Measurements from ENCODE around the gene ZNF227.
"Not testable (repeated sequence)": the region's sequence is repeated elsewhere in the genome, so short reads cannot be mapped to it uniquely, and the experiment has no call there.

ZNF227 gene

GRCh38 chr19:44212250-44212865, at the start of gene ZNF227:
TSS of gene ZNF227 (plus strand) at chr19:44212532. CDS start at chr19:44217793, 5,261 bp downstream.
- peak; percentile 68 to 77 (median 70) for DNase-seq (ENCODE audit: low read depth in 3 of 3)

DNA sequence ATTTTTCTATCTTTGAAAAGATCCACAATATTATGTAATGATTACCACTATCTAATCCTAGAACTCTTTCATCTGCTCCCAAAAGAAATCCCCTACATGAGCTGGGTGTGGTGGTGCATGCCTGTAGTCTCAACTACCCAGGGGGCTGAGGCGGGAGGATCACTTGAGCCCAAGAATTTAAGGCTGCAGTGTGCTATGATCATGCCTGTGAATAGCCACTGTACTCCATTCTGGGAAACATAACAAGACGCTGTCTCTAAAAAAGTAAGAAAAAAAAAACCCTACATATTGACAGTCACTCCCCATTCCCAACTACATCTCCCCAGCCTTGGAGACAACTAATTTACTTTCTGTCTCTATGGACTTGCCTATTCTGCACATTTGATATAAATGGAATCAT, 48.5 kb upstream of the ZNF227 start:
- no peak for DNase-seq (ENCODE audit: low read depth in 3 of 3)

- no peak for DNase-seq (ENCODE audit: low read depth in 3 of 3)
Measured at GRCh38 chr19:44164327-44164672, 48.0 kb upstream of the ZNF227 start.

GRCh38 chr19:44164673-44165512, 47.4 kb upstream of the ZNF227 start, which contains the start of gene ZNF226:
TSS of gene ZNF226 (plus strand) at chr19:44165100. CDS start at chr19:44170081, 4,981 bp downstream.
- peak; percentile 64 to 74 (median 73) for DNase-seq (ENCODE audit: low read depth in 3 of 3)

DNA sequence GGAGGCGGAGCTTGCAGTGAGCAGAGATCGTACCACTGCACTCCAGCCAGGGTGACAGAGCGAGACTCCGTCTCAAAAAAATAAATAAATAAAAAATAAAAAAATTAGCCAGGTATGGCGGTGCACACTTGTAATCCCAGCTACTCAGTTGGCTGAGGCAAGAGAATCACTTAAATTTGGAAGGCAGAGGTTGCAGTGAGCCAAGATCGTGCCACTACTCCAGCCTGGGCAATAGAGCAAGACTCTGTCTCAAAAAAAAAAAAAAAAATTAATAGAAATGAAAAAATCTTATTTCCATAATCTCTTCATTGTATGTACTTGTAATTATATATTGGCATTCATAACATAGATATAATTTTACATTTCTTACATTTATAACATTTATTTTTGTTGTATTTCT, 41.7 kb upstream of the ZNF227 start:
- DNase-seq (ENCODE audit: low read depth in 3 of 3), result not testable (repeated sequence)

GRCh38 chr19:44176590-44176989, 35.7 kb upstream of the ZNF227 start:
- no peak for DNase-seq (ENCODE audit: low read depth in 3 of 3)

- no peak for DNase-seq (ENCODE audit: low read depth in 3 of 3)
Measured at GRCh38 chr19:44180968-44181367, 31.4 kb upstream of the ZNF227 start.

GRCh38 chr19:44182145-44182544, 30.2 kb upstream of the ZNF227 start:
- no peak for DNase-seq (ENCODE audit: low read depth in 3 of 3)

- DNase-seq (ENCODE audit: low read depth in 3 of 3), result no peak
Measured at GRCh38 chr19:44190020-44190419, 22.3 kb upstream of the ZNF227 start.

DNA sequence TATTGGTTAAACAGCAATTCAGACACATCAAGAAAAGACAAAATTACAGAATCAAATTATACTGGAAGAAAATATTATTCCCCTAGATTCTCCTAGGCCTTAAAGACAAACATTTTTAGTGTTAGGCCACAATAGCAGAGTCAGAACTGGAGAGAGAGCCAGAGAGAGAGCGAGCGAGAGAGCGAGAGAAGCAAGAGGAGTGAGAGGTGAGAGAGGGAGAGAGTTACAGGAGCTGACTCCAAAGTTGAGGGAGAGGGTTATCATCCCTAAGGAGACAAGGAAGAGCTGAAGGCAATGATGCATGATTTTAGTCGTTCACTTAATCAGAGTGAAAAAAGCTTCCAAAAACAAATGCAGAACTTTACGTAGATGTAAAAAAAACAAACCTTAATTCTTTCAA, 20.2 kb upstream of the ZNF227 start:
- no peak for DNase-seq (ENCODE audit: low read depth in 3 of 3)

GRCh38 chr19:44196772-44197171, 15.6 kb upstream of the ZNF227 start:
- DNase-seq (ENCODE audit: low read depth in 3 of 3), result no peak

- no peak for DNase-seq (ENCODE audit: low read depth in 3 of 3)
Measured at GRCh38 chr19:44202470-44202869, 9.9 kb upstream of the ZNF227 start.

DNA sequence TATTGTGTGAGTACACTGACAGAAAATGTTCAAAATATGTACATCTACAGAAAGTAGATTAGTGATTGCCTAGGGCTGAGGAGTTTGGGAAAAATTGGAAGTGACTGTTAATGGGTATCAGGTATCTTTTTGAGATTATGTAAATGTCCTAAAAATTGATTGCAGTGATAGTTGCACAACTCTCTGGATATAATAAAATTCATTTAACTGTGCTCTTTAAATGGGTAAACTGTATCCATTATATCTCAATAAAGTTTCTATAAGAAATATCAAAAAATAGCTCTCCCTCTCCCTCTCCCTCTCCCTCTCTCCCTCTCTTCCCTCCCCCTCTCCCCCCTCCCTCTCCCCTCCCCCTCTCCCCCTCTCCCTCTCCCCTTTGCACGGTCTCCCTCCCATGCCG, 9.4 kb upstream of the ZNF227 start:
- no peak for DNase-seq (ENCODE audit: low read depth in 3 of 3)

DNA sequence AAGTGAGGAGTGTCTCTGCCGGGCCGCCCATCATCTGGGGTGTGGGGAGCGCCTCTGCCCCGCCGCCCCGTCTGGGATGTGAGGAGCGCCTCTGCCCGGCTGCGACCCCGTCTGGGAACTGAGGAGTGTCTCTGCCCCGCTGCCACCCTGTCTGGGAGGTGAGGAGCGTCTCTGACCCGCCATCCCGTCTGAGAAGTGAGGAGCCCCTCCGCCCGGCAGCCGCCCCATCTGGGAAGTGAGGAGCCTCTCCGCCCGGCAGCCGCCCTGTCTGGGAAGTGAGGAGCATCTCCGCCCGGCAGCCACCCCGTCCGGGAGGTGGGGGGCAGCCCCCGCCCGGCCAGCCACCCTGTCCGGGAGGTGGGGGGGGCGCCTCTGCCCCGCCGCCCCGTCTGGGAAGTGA, 8.5 kb upstream of the ZNF227 start:
- DNase-seq (ENCODE audit: low read depth in 3 of 3), result not testable (repeated sequence)

- DNase-seq (ENCODE audit: low read depth in 3 of 3), result no peak
Measured at GRCh38 chr19:44204772-44205171, 7.6 kb upstream of the ZNF227 start.

- peak; percentile 67 to 79 (median 71) for DNase-seq (ENCODE audit: low read depth in 3 of 3)
Measured at GRCh38 chr19:44207126-44207803, 5.1 kb upstream of the ZNF227 start.

DNA sequence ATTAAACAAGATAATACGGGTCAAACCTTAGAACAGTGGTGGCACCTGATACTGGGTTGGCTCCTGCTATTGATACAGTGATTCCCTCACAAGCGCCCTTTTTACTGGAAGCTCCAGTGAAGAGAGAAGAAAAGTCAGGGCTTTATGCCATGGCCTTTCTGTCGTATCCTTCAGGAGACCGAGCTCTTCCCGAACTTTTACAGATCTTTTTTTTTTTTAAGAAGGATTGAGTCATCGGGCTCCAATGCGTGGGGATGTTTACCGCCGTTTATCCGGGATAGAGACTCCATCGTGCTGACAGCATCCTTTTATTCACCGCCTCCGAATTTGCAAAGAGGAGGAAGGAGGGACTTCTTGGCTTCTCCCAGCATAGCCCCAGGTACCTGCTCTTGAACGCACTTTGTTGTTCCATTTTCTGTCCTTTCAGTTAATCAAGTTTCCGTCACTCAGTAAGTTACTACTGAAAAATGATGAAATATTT, 574 bp downstream of the ZNF227 start:
- DNase-seq (ENCODE audit: low read depth in 3 of 3), result no peak

DNA sequence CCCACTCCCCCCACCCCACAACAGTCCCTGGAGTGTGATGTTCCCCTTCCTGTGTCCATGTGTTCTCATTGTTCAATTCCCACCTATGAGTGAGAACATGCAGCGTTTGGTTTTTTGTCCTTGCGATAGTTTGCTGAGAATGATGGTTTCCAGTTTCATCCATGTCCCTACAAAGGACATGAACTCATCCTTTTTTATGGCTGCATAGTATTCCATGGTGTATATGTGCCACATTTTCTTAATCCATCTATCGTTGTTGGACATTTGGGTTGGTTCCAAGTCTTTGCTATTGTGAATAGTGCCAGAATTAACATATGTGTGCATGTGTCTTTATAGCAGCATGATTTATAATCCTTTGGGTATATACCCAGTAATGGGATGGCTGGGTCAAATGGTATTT, 7.6 kb downstream of the ZNF227 start:
- DNase-seq (ENCODE audit: low read depth in 3 of 3), result not testable (repeated sequence)

GRCh38 chr19:44220761-44221160, 8.4 kb downstream of the ZNF227 start:
- not testable (repeated sequence) for DNase-seq (ENCODE audit: low read depth in 3 of 3)

DNA sequence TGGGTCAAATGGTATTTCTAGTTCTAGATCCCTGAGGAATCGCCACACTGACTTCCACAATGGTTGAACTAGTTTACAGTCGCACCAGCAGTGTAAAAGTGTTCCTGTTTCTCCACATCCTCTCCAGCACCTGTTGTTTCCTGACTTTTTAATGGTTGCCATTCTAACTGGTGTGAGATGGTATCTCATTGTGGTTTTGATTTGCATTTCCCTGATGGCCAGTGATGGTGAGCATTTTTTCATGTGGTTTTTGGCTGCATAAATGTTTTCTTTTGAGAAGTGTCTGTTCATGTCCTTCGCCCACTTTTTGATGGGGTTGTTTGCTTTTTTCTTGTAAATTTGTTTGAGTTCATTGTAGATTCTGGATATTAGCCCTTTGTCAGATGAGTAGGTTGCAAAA, 9.0 kb downstream of the ZNF227 start:
- not testable (repeated sequence) for DNase-seq (ENCODE audit: low read depth in 3 of 3)

DNA sequence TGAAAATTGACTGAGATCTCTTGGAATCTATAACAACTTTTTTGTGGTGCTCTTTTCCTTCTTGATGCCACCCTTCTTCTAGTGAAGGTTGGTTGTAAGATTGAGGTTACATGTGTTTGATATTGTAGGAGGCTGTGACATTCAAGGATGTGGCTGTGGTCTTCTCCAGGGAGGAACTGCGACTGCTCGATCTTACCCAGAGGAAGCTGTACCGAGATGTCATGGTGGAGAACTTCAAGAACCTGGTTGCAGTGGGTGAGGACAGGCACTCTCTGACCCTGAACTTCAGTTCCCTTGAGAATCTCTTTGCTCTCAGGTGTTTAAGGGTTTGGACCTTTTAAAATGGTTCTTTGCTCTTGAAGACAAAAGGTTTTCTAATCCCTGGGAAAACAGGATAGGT, 16.0 kb downstream of the ZNF227 start:
- no peak for DNase-seq (ENCODE audit: low read depth in 3 of 3)

GRCh38 chr19:44232867-44233266, 20.5 kb downstream of the ZNF227 start:
- DNase-seq (ENCODE audit: low read depth in 3 of 3), result no peak
